ENCODE results near the gene MIEN1.

GRCh38 chr17:39688945-39689344 is 41.4 kb downstream of the MIEN1 start:
- TF ChIP-seq, protein P1, sequence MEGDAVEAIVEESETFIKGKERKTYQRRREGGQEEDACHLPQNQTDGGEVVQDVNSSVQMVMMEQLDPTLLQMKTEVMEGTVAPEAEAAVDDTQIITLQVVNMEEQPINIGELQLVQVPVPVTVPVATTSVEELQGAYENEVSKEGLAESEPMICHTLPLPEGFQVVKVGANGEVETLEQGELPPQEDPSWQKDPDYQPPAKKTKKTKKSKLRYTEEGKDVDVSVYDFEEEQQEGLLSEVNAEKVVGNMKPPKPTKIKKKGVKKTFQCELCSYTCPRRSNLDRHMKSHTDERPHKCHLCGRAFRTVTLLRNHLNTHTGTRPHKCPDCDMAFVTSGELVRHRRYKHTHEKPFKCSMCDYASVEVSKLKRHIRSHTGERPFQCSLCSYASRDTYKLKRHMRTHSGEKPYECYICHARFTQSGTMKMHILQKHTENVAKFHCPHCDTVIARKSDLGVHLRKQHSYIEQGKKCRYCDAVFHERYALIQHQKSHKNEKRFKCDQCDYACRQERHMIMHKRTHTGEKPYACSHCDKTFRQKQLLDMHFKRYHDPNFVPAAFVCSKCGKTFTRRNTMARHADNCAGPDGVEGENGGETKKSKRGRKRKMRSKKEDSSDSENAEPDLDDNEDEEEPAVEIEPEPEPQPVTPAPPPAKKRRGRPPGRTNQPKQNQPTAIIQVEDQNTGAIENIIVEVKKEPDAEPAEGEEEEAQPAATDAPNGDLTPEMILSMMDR (IDR thresholded peaks at IDR 0.05), result no peak
- TF ChIP-seq POLR2A (IDR thresholded peaks at IDR 0.05) (no peak), POLR2AphosphoS5 (IDR thresholded peaks at IDR 0.05) (no peak)

Data from upper lobe of left lung (tissue), 4 donors.